ENCODE data around the gene SNTN. TPM values are rescaled to one million over a fixed set of nuclear protein-coding genes. Genes with fewer than 3 reads are reported as not detected.

The SNTN gene
- total and polyA plus RNA-seq, 2 donors (not counting 3 experiments of a cell fraction or from before 2014, with no cell fraction given), result not detected

DNA sequence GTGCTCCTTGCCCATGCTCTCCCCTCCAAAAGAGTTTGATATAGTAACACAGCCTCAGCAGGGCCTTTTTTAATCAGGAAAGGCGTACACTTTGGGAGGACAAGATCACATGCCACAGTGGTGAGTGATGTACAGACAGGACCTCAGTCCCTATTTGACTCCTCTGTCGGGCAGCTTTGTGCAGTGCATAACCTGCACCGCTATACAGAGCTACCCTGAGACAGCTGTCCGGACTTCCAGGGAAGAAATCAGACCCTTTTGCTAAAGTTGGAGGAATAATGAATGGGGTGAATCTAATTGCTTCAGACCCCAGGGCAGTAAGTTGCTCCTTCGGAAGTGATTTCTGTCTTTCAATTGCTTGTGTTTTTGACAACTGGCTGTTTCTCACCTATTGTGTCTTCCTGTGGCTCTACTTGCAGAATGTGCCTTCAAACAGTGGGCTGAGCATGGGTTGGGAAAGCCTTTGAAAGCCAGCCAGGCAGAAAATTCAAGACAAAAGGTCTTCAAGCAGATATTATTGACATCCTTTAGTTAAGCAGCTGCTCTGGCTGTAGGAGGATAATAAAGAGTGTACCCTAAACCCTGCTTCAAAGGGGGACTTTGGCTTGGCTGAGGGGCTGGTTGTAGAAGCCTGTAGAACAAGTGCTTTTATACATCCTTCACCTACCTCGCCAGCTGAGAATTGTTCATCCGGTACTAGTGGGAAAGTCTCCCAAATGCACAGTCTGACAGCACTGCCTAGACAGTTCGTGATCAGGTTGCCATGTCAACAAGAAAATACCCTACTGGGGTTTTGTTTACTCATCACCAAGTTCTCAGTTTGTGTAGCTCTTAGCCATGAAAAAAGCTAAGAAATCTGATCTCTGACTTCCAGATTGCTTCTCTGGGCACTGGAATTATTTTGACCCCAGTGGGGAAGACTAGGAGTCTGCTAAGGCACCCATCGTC lies 35.1 kb downstream of the SNTN start:
- no peaks in the 10 kb centered on the region for H4K20me1 ChIP-seq (replicated peaks; ENCODE audit: control insufficient read depth, extremely low read depth, insufficient read depth, low read length)
- FAIRE-seq (no peak), DNase-seq (ENCODE audit: low read depth, low spot score) (no peak)
- TF ChIP-seq, protein P1, sequence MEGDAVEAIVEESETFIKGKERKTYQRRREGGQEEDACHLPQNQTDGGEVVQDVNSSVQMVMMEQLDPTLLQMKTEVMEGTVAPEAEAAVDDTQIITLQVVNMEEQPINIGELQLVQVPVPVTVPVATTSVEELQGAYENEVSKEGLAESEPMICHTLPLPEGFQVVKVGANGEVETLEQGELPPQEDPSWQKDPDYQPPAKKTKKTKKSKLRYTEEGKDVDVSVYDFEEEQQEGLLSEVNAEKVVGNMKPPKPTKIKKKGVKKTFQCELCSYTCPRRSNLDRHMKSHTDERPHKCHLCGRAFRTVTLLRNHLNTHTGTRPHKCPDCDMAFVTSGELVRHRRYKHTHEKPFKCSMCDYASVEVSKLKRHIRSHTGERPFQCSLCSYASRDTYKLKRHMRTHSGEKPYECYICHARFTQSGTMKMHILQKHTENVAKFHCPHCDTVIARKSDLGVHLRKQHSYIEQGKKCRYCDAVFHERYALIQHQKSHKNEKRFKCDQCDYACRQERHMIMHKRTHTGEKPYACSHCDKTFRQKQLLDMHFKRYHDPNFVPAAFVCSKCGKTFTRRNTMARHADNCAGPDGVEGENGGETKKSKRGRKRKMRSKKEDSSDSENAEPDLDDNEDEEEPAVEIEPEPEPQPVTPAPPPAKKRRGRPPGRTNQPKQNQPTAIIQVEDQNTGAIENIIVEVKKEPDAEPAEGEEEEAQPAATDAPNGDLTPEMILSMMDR (IDR thresholded peaks at IDR 0.05; ENCODE audit: extremely low read depth in 1 of 2, insufficient read depth in 1 of 2, low read depth in 1 of 2, low read length in 2 of 2), result no peak
- TF ChIP-seq JUN (IDR thresholded peaks at IDR 0.05; ENCODE audit: borderline replicate concordance, insufficient read depth, insufficient read length, low read depth), result no peak
- TF ChIP-seq EZH2 (IDR thresholded peaks at IDR 0.05; ENCODE audit: borderline replicate concordance, low read depth, low read length, severe bottlenecking), result no peak
- TF ChIP-seq, protein P2, sequence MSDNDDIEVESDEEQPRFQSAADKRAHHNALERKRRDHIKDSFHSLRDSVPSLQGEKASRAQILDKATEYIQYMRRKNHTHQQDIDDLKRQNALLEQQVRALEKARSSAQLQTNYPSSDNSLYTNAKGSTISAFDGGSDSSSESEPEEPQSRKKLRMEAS (IDR thresholded peaks at IDR 0.05; ENCODE audit: insufficient read depth, insufficient read length), result no peak
- no peak for TF ChIP-seq POLR2A (IDR thresholded peaks at IDR 0.05; ENCODE audit: low read depth, low read length)
- no peak for TF ChIP-seq FOS (IDR thresholded peaks at IDR 0.05; ENCODE audit: borderline replicate concordance, insufficient read depth, low read length)
- no peak for TF ChIP-seq GATA2 (IDR thresholded peaks at IDR 0.05; ENCODE audit: insufficient read depth, insufficient read length, low read depth, low read length)
- TF ChIP-seq MYC (IDR thresholded peaks at IDR 0.05; ENCODE audit: low read depth, low read length), result no peak
- TF ChIP-seq POLR2AphosphoS5 (IDR thresholded peaks at IDR 0.05; ENCODE audit: insufficient read depth, low read depth, low read length), result no peak
- H3K36me3 ChIP-seq (ENCODE audit: control insufficient read depth in 2 of 2, extremely low read depth in 1 of 2, insufficient read depth in 2 of 2, low read length in 2 of 2), result no peaks in the 10 kb centered on the region
- dilution Hi-C loops (cut with MboI; ENCODE audit: extremely low pct_ligation_motif_present, low sequenced_read_pairs), result no loop called here
- H3K4me1 ChIP-seq (ENCODE audit: control insufficient read depth, extremely low read depth, insufficient read depth, low read length), result no peaks in the 10 kb centered on the region
- H3K79me2 ChIP-seq (ENCODE audit: control insufficient read depth, insufficient read depth, low read length), result no peaks in the 10 kb centered on the region
- POLR2A ChIA-PET, result no interaction called here
- no peaks in the 10 kb centered on the region for H3K9me1 ChIP-seq (replicated peaks; ENCODE audit: control insufficient read depth, extremely low read depth, insufficient read depth, low read length)
- H3K4me2 ChIP-seq (ENCODE audit: insufficient read depth, low read length), result no peak overlapping the region
- H2AFZ ChIP-seq (ENCODE audit: low read depth, low read length), result no peak overlapping the region
- H3K9me3 ChIP-seq (replicated peaks; ENCODE audit: control insufficient read depth, insufficient read depth, low read length), result no peaks in the 10 kb centered on the region
- H3K27me3 ChIP-seq (ENCODE audit: control insufficient read depth in 2 of 2, insufficient read depth in 2 of 2, low read length in 2 of 2), result no peaks in the 10 kb centered on the region
- BruUV-seq (replicated peaks), result no TSS peak
- CTCF ChIA-PET, result no interaction called here
- intact Hi-C loops (cut with micrococcal nuclease), result no loop called here
- H3K4me3 ChIP-seq (replicated peaks in 1 of 3; ENCODE audit: insufficient read depth in 1 of 3, low read depth in 1 of 3, low read length in 3 of 3), result no peak overlapping the region
- H3K27ac ChIP-seq (ENCODE audit: insufficient read depth, low read depth, low read length), result no peak overlapping the region
- no peak overlapping the region for H3K9ac ChIP-seq (replicated peaks; ENCODE audit: extremely low read depth, insufficient read depth, low read length)
